ENCODE results near the gene SLC25A5.
"Not testable (repeated sequence)": the region's sequence is repeated elsewhere in the genome, so short reads cannot be mapped to it uniquely, and the experiment has no call there.

The SLC25A5 gene

DNA sequence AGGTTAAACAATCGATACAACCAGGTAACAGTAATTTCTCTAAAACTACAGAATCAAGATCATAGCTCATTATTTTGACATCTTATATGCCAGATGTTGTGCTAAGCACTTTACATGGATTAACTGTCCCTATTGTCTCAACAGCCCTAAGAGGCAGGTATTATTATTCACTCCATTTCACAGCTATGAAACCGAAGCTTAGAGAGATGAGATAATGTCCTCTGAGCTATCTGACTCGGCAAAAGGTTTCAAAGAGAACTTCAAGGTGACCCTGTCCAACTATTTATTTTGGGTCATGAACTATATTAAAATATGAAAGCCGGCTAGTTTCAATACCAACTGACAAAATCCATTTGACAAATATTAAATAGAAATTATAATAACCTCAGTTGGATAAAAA lies 10.3 kb downstream of the SLC25A5 start:
- no peak for DNase-seq

DNA sequence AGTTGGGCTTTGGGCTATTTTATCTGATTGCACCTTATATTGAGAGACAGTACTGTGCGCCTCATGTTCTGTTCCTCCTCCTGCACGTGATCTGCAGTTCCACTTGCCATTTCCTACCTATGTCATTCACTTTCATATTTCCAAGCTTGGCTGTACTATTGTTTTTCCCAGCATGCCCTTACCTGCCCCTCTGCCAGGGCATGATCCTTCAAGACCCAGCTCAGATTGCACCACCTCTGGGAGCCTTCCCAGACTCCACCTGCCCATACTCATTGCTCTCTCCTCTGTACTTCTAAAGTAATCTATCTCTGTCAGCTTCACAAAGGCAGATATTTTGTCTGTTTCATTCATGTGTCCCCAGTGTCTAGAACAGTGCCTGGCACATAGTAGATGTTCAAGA lies 11.6 kb downstream of the SLC25A5 start:
- DNase-seq = no peak

DNA sequence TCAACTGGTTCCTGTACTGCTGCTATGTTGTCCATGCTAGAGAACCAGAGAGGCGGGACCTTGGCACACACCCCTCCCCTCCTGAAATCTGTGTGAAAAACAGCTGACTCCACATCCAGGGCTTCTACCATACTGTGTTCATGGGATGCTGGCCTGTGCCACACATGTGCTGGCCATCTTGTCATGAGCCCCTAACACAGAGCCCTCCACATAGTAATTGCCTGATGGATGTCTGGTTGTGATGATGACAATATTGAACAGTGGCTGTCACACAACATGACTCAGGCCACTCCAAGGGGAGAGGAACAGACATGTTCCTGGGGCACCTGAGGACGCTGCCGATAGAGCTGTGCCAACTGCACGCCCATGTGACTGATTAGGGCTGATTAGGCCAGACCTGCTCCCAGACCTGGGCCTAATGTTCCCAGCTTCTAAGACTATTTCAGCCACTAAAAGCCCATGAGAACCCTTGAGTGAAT lies 13.1 kb downstream of the SLC25A5 start:
- DNase-seq = no peak

DNA sequence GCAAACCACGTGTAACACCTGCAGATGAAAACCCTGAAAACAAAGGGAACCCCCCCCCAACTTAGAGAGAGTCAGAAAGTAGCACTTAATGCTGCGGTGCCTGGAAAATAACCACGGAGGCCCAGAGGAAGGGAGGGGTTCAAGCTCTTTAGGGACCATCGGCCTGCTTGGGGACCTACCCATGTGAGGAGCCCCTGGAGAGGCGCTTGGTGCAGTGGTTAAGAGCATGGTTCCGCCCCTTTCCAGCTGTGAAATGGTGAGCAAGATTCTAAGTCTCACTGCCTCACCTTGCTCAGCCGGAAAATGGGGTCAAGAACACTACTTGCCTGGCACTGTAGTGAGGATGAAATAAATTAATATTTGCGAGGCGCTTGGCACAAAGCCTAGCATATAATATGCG lies 13.8 kb downstream of the SLC25A5 start:
- no peak for DNase-seq

DNA sequence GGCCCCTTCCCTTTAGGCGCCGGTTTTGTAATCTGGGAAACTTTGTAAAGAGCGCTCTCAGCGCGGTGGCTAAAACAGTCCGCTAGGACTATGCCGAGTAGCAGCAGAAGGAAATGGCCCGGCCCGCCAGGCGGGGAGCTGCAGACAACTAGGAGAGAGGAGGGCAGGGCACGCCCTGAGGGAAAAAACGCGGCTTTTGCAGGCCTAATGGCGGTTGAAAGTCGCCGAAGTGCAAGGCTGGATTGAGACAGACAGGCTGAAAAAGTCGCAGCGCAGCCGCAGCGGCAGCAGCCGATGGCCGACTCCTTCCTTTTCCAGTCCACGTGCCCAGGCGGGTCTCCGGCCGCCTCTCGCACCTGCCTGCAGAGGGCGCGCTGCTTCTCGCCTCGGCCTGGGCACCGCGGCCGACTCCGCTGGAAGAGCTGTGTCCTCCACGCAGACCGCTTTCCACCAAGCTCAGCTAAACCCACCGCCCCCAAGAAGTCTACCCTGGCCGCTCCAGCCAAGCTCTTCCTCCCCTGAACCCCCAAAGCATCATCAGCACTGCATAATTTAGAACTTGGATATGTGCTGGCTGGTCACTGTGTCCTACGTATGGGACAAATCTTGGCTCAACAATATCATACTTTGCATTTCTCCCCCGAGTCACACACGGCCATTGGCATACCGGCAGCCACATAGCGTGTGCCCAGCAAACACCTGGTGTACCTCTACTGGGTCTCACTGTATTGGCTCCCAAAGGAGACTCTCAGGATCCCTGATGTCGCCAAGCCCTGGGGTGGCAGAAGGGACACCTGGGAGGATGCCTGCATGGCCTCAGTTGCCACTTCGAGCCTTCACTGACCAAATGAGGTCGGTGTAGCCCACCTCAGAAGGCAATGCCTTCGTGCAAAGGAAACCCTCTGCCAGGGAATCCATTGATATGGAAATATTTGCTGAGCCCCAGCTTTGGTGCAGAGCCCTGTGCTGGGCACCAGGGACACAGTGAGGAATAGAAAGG lies 14.5 kb downstream of the SLC25A5 start:
- DNase-seq = peak in 1 of 2 experiments; percentile 21

DNA sequence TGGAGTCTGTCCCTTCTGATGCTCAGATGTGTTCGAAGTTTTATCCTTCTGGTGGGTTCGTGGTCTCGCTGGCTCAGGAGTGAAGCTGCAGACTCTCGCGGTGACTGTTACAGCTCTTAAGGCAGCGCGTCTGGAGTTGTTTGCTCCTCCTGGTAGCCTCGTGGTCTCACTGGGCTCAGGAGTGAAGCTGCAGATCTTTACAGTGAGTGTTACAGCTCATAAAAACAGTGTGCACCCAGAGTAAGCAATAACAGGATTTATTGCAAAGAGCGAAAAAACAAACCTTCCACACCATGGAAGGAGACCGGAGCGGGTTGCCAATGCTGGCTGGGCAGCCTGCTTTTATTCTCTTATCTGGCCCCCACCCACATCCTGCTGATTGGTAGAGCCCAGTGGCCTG lies 18.5 kb downstream of the SLC25A5 start:
- no peak for DNase-seq

DNA sequence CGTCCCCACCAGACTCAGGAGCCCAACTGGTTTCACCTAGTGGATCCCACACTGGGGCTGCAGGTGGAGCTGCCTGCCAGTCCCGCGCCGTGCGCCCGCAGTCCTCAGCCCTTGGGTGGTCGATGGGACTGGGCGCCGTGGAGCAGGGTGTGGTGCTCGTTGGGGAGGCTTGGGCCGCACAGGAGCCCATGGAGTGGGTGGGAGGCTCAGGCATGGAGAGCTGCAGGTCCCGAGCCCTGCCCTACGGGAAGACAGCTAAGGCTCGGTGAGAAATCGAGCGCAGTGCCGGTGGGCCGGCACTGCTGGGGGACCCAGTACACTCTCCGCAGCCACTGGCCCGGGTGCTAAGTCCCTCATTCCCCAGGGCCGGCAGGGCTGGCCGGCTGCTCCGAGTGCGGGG lies 19.5 kb downstream of the SLC25A5 start:
- DNase-seq = not testable (repeated sequence)

DNA sequence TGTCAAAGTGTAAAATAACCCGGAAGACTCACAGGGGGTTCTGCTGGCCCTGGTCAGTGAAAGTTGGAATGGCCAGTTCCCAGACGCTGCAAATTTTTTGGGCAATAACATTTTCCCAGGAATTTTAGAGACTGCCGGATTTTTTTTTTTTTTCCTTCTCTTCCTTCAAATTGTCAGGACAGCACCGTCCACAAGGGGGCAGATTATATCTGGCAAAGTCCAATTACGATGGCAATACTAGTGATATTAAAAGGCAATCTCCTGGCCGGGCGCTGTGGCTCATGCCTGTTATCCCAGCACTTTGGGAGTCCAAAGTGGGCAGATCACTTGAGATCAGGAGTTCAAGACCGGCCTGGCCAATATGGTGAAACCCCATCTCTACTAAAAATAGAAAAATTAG lies 20.5 kb downstream of the SLC25A5 start:
- peak; percentile 34 to 65 for DNase-seq

DNA sequence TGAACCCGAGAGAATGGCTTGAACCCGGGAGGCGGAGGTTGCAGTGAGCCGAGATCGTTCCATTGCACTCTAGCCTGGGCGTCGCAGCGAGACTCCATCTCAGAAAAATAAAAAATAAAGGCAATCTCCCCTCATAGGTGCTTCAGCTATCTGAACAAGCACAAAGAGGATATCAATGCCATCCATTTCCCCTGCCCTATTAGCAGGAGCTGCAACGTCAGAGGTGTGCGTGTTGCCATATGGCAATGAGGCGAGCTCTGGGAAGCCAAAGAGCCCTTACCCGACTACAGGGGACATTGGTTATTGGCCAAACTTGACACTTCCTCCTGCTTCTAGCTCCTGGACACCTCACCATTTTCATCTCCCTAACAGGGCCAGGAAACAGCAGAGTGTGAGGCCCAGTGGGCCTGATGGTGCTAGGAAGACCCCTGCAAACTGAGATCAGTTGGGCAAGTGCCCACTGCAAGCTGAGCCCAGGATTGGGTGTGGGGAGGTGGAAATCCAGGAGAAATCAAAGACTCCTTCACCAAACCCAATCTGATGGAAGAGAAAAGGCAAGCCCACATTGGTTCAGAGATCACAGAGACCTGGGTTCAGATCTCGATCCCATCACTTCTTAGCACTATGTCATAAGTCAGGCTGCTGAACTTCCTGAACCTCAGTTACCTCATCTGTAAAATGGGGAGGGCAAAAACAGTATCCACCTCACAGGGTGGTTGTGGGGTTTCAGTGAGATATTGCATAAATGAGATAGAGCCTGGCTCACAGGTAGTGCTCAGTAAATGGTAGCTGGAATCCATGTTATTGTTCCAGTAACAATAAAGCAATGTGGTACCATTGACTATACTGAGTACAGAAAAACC lies 21.2 kb downstream of the SLC25A5 start:
- DNase-seq = no peak

DNA sequence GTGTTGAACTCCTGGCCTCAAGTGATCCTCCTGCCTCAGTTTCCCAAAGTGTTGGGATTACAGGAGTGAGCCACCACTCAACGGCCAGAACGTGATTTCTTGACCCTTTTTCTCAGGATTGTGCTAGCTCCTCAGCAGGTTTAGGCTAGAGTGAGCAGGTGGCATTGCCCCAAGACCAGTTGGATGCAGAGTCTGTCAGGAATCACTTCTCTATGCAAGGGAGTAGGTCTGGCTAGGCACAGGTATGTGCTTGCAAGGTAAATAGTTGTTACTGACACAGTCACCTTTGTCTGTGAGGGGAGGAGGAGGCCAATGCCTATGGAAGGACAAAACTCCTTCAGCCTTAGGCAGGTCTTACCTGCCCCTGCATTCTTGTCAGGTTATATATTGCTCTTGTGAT lies 24.2 kb downstream of the SLC25A5 start:
- DNase-seq = no peak

DNA sequence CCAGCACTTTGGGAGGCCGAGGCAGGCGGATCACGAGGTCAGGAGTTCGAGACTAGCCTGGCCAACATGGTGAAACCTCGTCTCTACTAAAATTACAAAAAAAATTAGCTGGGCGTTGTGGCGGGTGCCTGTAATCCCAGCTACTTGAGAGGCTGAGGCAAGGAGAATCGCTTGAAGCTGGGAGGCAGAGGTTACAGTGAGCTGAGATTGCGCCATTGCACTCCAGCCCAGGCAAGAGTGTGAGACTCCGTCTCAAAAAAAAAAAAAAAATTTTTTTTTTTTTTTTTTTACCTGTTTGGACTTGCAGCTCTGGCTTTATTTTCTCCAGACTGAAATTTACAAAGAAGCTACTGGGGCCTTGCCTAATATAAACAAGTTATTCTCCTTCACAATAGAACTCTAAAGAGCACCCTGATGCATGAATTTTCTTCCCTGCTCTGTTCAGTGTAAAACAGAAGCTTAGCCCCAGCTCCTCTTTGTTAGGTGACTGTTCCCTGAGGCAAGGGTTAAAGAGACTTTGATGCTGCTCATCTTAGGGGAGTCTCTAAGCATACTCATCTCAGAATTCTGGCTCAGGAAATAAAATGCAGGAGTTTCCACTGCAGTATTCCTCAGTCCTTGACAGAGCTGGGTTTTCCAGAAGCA lies 25.7 kb downstream of the SLC25A5 start:
- not testable (repeated sequence) for DNase-seq

DNA sequence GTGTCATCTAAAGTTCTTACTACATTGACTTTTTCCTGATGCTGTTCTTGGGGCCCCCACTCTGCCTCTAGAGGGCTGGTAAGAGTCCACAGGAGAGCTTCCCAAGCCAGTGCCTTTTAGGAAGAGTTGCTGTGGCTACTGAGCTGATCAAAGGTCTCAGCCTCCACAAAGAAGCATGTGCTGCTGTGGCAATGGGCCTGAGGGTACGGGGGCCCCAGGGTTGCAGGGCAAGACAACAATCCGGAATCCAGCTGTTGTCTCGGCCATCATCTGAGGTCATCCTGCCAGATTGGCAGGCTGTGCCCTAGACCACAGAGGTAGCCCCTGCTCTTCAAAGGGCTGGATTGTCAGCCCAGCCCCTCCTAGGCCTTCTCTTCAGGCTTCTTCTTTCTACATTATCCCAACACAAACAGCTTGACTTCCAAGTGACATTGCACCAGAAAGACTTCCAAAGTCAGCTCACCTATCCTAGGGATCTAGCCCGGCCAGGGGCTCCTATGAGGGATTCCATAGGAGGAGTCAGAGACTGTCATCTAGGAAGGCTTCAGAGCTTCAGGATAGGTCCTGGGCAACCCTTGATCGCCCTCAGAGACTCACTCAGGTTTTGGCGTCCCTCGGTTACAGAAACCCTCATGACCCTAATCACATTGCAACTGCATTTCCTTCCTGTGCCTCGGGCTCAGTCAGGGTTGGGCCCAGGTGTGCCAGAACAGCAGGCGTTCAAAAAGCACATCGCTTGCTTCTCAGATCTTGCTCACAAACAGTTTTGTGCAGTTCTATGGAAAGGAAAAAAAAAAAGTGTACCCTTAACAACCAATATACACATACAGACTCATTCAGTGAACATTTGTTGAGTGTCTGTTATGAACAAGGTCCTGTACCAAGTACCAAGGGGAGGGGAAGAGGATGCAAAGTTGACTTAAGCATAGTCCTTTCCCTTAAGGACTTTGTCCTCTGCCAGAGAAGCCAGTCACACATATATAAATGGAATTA lies 27.8 kb downstream of the SLC25A5 start:
- DNase-seq = no peak

DNA sequence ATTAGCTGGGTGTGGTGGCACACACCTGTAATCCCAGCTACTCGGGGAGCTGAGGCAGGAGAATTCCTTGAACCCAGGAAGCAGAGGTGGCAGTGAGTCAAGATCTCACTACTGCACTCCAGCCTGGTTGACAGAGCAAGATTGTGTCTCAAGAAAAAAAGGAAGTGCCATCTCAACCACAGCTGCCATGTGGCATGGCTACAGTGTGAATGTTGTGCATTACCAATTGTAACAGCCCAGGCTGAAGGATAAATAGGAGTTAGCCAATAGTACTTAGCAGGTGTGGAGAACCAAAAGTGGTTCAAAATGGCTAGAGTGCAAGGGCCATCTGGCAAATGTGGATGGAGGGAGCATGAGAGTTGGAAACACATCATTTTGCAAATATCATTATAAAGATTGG lies 28.9 kb downstream of the SLC25A5 start:
- DNase-seq = no peak

DNA sequence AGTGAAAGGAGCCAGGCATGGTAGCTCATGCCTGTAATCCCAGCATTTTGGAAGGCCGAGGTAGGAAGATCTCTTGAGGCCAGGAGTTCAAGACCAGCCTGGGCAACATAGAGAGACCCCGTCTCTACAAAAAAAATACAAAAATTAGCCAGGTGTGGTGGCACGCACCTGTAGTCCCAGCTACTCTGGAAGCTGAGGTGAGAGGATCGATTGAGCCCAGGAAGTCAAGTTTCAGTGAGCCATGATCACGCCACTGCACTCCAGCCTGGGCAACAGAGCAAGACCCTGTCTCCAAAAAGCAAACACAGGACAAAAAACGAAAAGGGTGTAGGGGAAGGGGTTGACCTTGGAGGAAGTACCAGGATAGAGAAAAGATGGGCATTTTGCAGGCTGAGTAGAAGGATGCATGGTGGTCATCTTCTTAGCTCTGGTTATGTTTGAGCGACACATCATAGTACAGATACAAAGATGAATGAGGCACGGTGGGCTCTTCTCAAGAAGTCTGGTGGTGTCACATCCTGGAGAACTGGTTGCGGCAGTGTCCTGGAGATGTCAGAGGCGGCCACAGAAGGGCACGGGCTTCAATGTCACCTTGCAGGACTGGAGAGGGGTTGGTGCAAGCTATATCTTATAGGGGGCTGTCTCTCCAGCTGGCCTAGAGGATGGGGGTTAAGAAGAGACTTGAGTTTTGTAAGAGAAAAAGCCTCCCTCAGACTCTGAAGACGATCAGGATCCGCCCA lies 32.0 kb downstream of the SLC25A5 start:
- DNase-seq = no peak

DNA sequence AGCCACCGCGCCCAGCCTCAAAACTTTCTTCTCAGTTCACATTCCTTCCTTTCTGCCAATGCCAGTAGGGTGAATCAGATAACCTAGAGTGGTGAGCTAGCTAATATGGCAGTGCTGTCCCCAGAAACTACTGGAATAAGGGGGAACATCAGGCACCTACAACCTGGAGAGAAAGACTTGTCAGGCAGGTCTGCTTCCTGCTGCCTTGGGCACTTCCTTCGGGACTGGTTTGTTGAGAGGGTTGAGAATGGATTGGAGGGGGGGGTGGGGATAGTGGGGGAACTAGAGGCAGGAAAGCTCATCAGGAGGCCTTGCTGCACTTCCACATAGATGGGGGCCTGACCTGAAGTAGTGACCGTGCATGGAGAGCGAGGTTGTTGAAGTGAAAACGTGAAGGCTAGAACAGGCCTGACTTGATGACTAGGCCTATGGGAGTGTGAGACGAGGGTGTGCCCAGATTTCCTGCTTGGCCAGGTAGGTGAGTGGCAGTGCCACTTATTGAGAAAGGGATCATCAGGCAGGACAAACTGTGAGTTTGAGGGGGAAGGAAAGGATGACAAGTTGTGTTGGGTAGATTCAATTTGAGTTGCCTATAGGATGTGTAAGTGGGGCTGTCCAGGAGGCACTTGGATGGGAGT lies 33.4 kb downstream of the SLC25A5 start:
- DNase-seq = no peak

DNA sequence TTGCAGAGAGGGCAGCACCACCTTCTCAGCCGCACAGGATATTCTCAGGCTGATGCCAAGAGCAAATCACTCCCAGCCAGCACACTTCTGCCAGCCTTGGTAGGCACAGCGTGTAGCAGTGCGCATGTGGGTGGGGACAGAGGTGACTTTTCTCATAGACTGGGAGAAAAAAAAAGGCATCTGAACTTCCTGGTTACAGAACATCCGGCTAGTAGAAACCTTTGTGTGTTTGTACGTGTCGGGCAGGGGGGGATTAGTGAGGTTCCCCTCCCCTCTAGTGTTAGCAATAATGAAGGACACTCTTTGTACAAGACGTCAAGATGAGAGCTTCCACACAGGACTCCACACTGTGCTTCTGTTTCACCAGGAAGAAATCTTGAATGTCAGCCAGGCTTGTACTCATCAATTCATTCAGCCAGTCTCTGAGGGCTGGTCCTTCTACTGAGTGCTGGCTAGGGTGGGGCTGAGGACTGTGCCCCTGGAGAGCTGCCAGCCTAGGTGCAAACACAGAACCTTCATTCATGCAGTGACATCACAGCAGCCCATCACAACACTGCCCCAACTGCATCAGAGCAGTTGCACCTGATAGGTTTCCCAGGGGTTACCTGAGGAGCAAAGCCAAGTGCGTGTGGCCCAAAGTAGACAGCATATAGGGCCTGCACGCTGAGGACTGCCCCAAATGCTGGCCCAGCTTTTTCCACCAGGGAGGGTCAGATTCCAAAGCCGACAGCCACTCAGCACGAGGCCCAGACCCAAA lies 34.7 kb downstream of the SLC25A5 start:
- DNase-seq = peak in 1 of 2 experiments; percentile 28

DNA sequence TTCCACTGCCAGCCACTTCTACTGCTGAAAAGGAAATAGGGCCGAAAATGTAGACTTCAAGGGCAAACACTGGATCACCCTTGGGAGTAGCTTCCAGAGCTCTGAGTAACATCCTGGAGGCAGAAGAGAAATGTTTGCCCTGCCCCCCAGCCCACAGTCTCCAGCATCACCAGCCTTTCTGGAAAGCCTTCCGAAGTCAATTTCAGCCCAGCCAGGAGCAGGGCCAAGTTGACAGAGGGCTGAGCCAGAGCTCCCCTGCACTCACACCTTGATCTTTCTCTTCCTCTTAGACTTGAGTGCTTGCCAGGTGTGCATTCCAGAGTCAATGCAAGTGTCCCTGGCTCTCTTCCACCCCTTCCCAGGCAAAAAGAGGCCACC lies 35.2 kb downstream of the SLC25A5 start:
- DNase-seq = peak in 1 of 2 experiments; percentile 50

DNA sequence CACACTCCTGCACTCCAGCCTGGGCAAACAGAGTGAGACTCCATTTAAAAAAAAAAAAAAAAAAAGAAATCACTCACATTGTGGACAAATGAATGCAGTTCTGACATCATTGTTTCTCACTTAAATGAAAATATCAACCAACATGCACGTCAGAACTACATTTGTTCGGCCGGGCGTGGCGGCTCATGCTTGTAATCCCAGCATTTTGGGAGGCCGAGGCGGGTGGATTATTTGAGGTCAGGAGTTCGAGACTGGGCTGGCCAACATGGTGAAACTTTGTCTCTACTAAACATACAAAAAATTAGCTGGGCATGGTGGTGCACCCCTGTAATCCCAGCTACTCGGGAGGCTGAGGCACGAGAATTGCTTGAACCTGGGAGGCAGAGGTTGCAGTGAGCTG lies 36.9 kb downstream of the SLC25A5 start:
- not testable (repeated sequence) for DNase-seq

DNA sequence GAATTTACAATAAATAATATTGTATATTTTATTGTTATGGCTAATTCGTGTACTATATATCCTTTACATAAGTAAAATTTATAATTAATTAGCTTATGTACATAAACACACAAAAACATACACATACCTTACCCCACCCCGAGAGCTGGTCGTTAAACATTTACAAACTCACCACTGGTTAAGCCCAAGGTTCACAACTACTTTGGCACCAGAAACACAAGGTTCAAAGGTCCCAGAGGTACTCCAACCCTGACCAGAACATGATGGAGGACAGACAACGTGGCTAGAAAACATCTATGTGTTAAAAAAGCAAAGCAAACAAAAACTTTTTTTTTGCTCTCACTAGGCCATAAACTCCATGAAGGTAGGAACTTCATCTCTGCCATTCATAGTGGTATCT lies 37.7 kb downstream of the SLC25A5 start:
- DNase-seq = no peak

DNA sequence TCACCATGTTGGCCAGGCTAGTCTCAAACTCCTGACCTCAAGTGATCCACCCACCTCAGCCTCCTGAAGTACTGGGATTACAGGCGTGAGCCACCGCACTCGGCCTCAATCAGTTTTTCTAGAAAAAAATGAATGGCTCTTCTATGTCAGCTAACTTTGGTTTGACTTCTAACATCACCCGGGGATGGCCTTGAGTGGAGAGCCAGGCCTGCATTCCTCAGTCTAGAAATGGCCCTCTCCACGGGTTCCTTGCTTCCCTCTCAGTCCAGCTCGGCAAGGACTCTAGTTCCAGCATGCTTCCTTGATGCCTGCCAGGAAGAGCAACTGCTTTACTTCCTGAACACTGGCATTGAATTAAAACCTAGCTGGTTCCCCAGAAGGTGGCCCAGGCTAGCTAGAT lies 39.0 kb downstream of the SLC25A5 start:
- DNase-seq = no peak
